Measurements from ENCODE around the gene CABLES1. TPM values are rescaled to one million over a fixed set of nuclear protein-coding genes. Genes with fewer than 3 reads are reported as not detected.
A peak's percentile ranks its signal among the peaks of the same experiment; 100 is the strongest.

Gene CABLES1
- total and polyA plus RNA-seq, 2 of the 8 experiments (the other 6 are each of a cell fraction or from before 2014, with no cell fraction given), result 9.2 to 26.4 TPM

GRCh38 chr18:23171581-23172156 is 36.4 kb downstream of the CABLES1 start:
- FAIRE-seq (no peak), DNase-seq (ENCODE audit: low read depth in 1 of 2, low spot score in 2 of 2) (no peak)
- Histone ChIP-seq H4K8ac (ENCODE audit: extremely low read depth, insufficient read depth, low read length) (no peak overlapping the region), H3K4me3 (ENCODE audit: extremely low read depth in 1 of 4, insufficient read depth in 2 of 4, low read depth in 3 of 4, low read length in 4 of 4) (no peak overlapping the region), H4K5ac (ENCODE audit: insufficient read length, low read depth, low read length) (no peak overlapping the region), H3K56ac (replicated peaks; ENCODE audit: insufficient read length, low read depth, low read length) (no peak overlapping the region), H3K18ac (ENCODE audit: extremely low read depth, low read length) (peak overlapping the region; percentile 84), H3K4ac (replicated peaks; ENCODE audit: insufficient read length, low read depth, low read length) (no peak overlapping the region), H2BK5ac (ENCODE audit: low read depth, low read length) (no peak overlapping the region), H3K9ac (replicated peaks in 1 of 4; ENCODE audit: extremely low read depth in 1 of 4, low read depth in 3 of 4, low read length in 3 of 4) (no peak overlapping the region), H3K23ac (ENCODE audit: insufficient read length) (no peak overlapping the region), H2BK20ac (ENCODE audit: low read length) (peak overlapping the region; percentile 54; the same call in 1 of the 2 replicates), H4K91ac (replicated peaks; ENCODE audit: insufficient read length, low read length) (peak overlapping the region; percentile 14), H3K36me3 (ENCODE audit: control insufficient read depth in 2 of 4, insufficient read depth in 4 of 4, low read length in 3 of 4) (no peaks in the 10 kb centered on the region), H2BK120ac (replicated peaks; ENCODE audit: low read depth, low read length) (no peak overlapping the region), H3K4me2 (ENCODE audit: insufficient read depth in 1 of 2, low read depth in 2 of 2, low read length in 2 of 2) (no peak overlapping the region), H3K23me2 (ENCODE audit: low read depth, low read length) (no peaks in the 10 kb centered on the region), H4K20me1 (replicated peaks in 1 of 2; ENCODE audit: control insufficient read depth in 1 of 2, insufficient read depth in 2 of 2, low read length in 2 of 2) (no peaks in the 10 kb centered on the region), H2AK5ac (ENCODE audit: low read depth, low read length) (peak overlapping the region; percentile 49; the same call in 1 of the 2 replicates), H2BK12ac (ENCODE audit: low read depth, low read length) (peak overlapping the region; percentile 61; the same call in 1 of the 2 replicates), H3K79me2 (ENCODE audit: control insufficient read depth in 1 of 2, insufficient read depth in 2 of 2, low read length in 2 of 2) (peaks cover 0 to 73% of the 10 kb centered on the region in 2 experiments; a peak in 3 of 4 replicates), H3K79me1 (ENCODE audit: low read depth, low read length) (peaks cover 21% of the 10 kb centered on the region), H3K27ac (ENCODE audit: low read depth, low read length) (no peak overlapping the region), H2BK15ac (ENCODE audit: low read length) (peak overlapping the region; percentile 51; the same call in 1 of the 2 replicates), H3K4me1 (replicated peaks in 1 of 4; ENCODE audit: control insufficient read depth in 3 of 4, insufficient read depth in 4 of 4, low read length in 3 of 4) (peaks cover 15 to 38% (median 32%) of the 10 kb centered on the region in 4 experiments), H3K27me3 (replicated peaks in 1 of 4; ENCODE audit: control insufficient read depth in 3 of 4, extremely low read depth in 1 of 4, insufficient read depth in 3 of 4, low read length in 3 of 4) (no peaks in the 10 kb centered on the region), H3K9me3 (ENCODE audit: insufficient read depth in 2 of 2, low read depth in 1 of 2, low read length in 1 of 2) (no peaks in the 10 kb centered on the region), H3K14ac (ENCODE audit: insufficient read length) (no peak overlapping the region), H2AFZ (ENCODE audit: low read length) (no peak overlapping the region)
- TF ChIP-seq CREB1 (IDR thresholded peaks at IDR 0.05) (no peak), CBX8 (IDR thresholded peaks at IDR 0.05; ENCODE audit: borderline replicate concordance, low read depth, low read length) (no peak), SRF (IDR thresholded peaks at IDR 0.05; ENCODE audit: low read depth, low read length) (no peak), MAFK (IDR thresholded peaks at IDR 0.05; ENCODE audit: low read depth, low read length) (no peak), YY1 (IDR thresholded peaks at IDR 0.05; ENCODE audit: low read depth, low read length) (no peak), SIRT6 (IDR thresholded peaks at IDR 0.05; ENCODE audit: low read length) (no peak), TAF1 (IDR thresholded peaks at IDR 0.05; ENCODE audit: low read depth, low read length) (no peak), NRF1 (IDR thresholded peaks at IDR 0.05; ENCODE audit: low read depth, low read length) (no peak), EZH2 (IDR thresholded peaks at IDR 0.05; ENCODE audit: low read depth, low read length, severe bottlenecking) (no peak)
- 94% methylated on average over 9 of the region's 9 CpGs; no CpG with 5 or more reads in 1 of the 2 experiments for WGBS, 2 experiments (ENCODE audit: extremely low coverage in 1 of 2, insufficient coverage in 1 of 2, insufficient read length in 1 of 2, insufficient replicate concordance in 2 of 2, low coverage in 1 of 2, low lambda C conversion rate in 2 of 2, missing lambda C conversion rate in 1 of 2)
- CTCF ChIA-PET (ENCODE audit: partially characterized antibody), result interaction anchor here (0.6 to 2.0 kb wide), 5 partner anchors 9 to 109 kb away, joined by 3 to 8 read pairs (median 3); no protein-coding TSS in a partner anchor
- POLR2A ChIA-PET (ENCODE audit: partially characterized antibody), result interaction anchor here (1.0 to 6.0 kb wide), 4 partner anchors 12 to 37 kb away, joined by 3 to 46 read pairs (median 5); partner anchors contain the start of gene CABLES1
